Sigmoid colon (tissue), 4 donors: ENCODE data around the gene SLC1A5.

Experiments
- CTCF ChIP-seq, 4 experiments: fragments of 450-650 bp in 3 of 4; fragments of 200-600 bp in 1 of 4; IDR thresholded peaks; one replicate each; pipeline ENCODE4 v1.5.1; 2016 to 2019; ENCODE audit warnings: antibody characterized with exemption in 4 of 4, mild to moderate bottlenecking in 3 of 4, moderate library complexity in 2 of 4
- EP300 ChIP-seq, 4 donors: sonication (generic); formaldehyde crosslinking; IDR thresholded peaks; one replicate each; pipeline ENCODE4 v1.6.1; 2017; ENCODE audit warnings: antibody characterized with exemption in 4 of 4
- POLR2A ChIP-seq, 2 donors: fragments of 450-650 bp; IDR thresholded peaks; one replicate each; pipeline ENCODE4 v1.6.1; 2016; ENCODE audit warnings: antibody characterized with exemption in 2 of 2, mild to moderate bottlenecking in 2 of 2, moderate library complexity in 2 of 2
- POLR2AphosphoS5 ChIP-seq, 4 donors: sonication (generic); formaldehyde crosslinking; IDR thresholded peaks; one replicate each; pipeline ENCODE4 v1.6.1; 2017; ENCODE audit warnings: antibody characterized with exemption in 4 of 4

- TF ChIP-seq POLR2A (IDR thresholded peaks at IDR 0.05) = no peak
- peak in 2 of 4 experiments; percentile 45 to 52 for TF ChIP-seq CTCF (IDR thresholded peaks at IDR 0.05)
- TF ChIP-seq POLR2AphosphoS5 (IDR thresholded peaks at IDR 0.05) = no peak
- TF ChIP-seq EP300 (IDR thresholded peaks at IDR 0.05) = no peak
These were observed 21.7 kb downstream of the SLC1A5 start for GRCh38 chr19:46766569-46767317.
